Thyroid gland (tissue), 4 donors: ENCODE data around the gene ADRB1.

ENCODE experiments used
- CTCF ChIP-seq, 6 experiments: fragments of 200-600 bp in 3 of 6; fragments of 450-650 bp in 3 of 6; sonication (generic) in 3 of 6; IDR thresholded peaks; one replicate each; pipeline ENCODE4 v1.5.1; 2016 to 2019; ENCODE audit warnings: antibody characterized with exemption in 6 of 6, mild to moderate bottlenecking in 2 of 6, inconsistent platforms in 1 of 6, moderate library complexity in 1 of 6
- POLR2A ChIP-seq, 2 donors: fragments of 450-650 bp; IDR thresholded peaks; one replicate each; pipeline ENCODE4 v1.6.1; 2017; ENCODE audit warnings: antibody characterized with exemption in 2 of 2, mild to moderate bottlenecking in 2 of 2, moderate library complexity in 1 of 2

- no peak for TF ChIP-seq CTCF (IDR thresholded peaks at IDR 0.05)
- TF ChIP-seq POLR2A (IDR thresholded peaks at IDR 0.05): no peak
These were observed 33.4 kb upstream of the ADRB1 start for GRCh38 chr10:114010316-114010715.
